RPMI7951 (cell line): ENCODE results near the gene STX18. TPM values are rescaled to one million over a fixed set of nuclear protein-coding genes. Genes with fewer than 3 reads are reported as not detected.
"Not testable (repeated sequence)": the region's sequence is repeated elsewhere in the genome, so short reads cannot be mapped to it uniquely, and the experiment has no call there.

Experiments used
- DNase-seq: peaks from one replicate; pipeline ENCODE4 v3.0.0-alpha.2; 2012; ENCODE audit warnings: low read depth
- total RNA-seq: library from RNA; depleted of rRNA; stranded (reverse); fragments of >200 nt; shearing (Covaris generic); gene quantifications from 2 replicates; pipeline ENCODE4 v1.2.3, GENCODE V29; 2014

Gene STX18
- total RNA-seq, 1 experiment from 2014 or later: 21.5 TPM

- peak; percentile 67 for DNase-seq
These were observed 14.1 kb upstream of the STX18 start for GRCh38 chr4:4555916-4556315.

- no peak for DNase-seq
These were observed 12.4 kb upstream of the STX18 start for GRCh38 chr4:4554234-4554633.

- DNase-seq: not testable (repeated sequence)
These were observed 10.2 kb upstream of the STX18 start for GRCh38 chr4:4552042-4552441.

GRCh38 chr4:4550161-4550560, 8.3 kb upstream of the STX18 start:
- not testable (repeated sequence) for DNase-seq

GRCh38 chr4:4549534-4549933, 7.7 kb upstream of the STX18 start:
- DNase-seq: peak; percentile 11

- DNase-seq: no peak
These were observed 1.1 kb upstream of the STX18 start for GRCh38 chr4:4542774-4543485.

GRCh38 chr4:4541040-4541631, 712 bp downstream of the STX18 start:
- DNase-seq: peak; percentile 33

GRCh38 chr4:4539481-4539880, 2.4 kb downstream of the STX18 start:
- no peak for DNase-seq

- no peak for DNase-seq
These were observed 6.3 kb downstream of the STX18 start for GRCh38 chr4:4535590-4535989.

- no peak for DNase-seq
These were observed 7.2 kb downstream of the STX18 start for GRCh38 chr4:4534515-4535145.

GRCh38 chr4:4533461-4534169, 8.2 kb downstream of the STX18 start:
- no peak for DNase-seq

GRCh38 chr4:4532371-4533154, 9.3 kb downstream of the STX18 start:
- DNase-seq: no peak

GRCh38 chr4:4529392-4529791, 12.5 kb downstream of the STX18 start:
- DNase-seq: no peak

GRCh38 chr4:4526401-4526800, 15.4 kb downstream of the STX18 start:
- no peak for DNase-seq

- DNase-seq: peak; percentile 20
These were observed 17.5 kb downstream of the STX18 start for GRCh38 chr4:4524364-4524763.

GRCh38 chr4:4521731-4522130, 20.1 kb downstream of the STX18 start:
- no peak for DNase-seq

GRCh38 chr4:4521136-4521535, 20.7 kb downstream of the STX18 start:
- DNase-seq: no peak

- DNase-seq: peak; percentile 19
These were observed 22.5 kb downstream of the STX18 start for GRCh38 chr4:4519297-4519894.

GRCh38 chr4:4518747-4519146, 23.1 kb downstream of the STX18 start:
- no peak for DNase-seq

- no peak for DNase-seq
These were observed 27.1 kb downstream of the STX18 start for GRCh38 chr4:4514786-4515185.

- no peak for DNase-seq
These were observed 29.6 kb downstream of the STX18 start for GRCh38 chr4:4512282-4512681.
